Keratinocyte (primary cell): Measurements from ENCODE around the gene ARHGAP40. TPM values are rescaled to one million over a fixed set of nuclear protein-coding genes. Genes with fewer than 3 reads are reported as not detected.

Experiments used
- DNase-seq: peaks from one replicate; pipeline ENCODE4 v3.0.0-alpha.2; 2011; ENCODE audit warnings: low read depth, missing footprints, low spot score
- FAIRE-seq: peaks from 2 replicates; lab custom pipeline; 2011; peaks lifted over from hg19 to GRCh38; lab: Jason Lieb, UNC
- H2AFZ ChIP-seq: 2 replicates; pipeline ENCODE4 v1.6.0; 2012; ENCODE audit warnings: low read length, control low read depth, inconsistent platforms; ENCODE audit not compliant: control insufficient read depth
- H3K27ac ChIP-seq: 2 replicates; pipeline ENCODE4 v1.5.1; 2011; ENCODE audit warnings: low read length; ENCODE audit not compliant: control insufficient read depth, insufficient read depth
- H3K27me3 ChIP-seq: 3 replicates; pipeline ENCODE4 v1.6.0; 2011; ENCODE audit warnings: low read length; ENCODE audit not compliant: control insufficient read depth, insufficient read depth; ENCODE audit errors: extremely low read depth
- H3K36me3 ChIP-seq, 2 experiments: 2 replicates in 1 of 2; 3 replicates in 1 of 2; pipeline ENCODE4 v1.5.1; 2011; ENCODE audit warnings: low read length in 2 of 2, mild to moderate bottlenecking in 1 of 2; ENCODE audit not compliant: control insufficient read depth in 2 of 2, insufficient read depth in 2 of 2; ENCODE audit errors: extremely low read depth in 1 of 2
- H3K4me1 ChIP-seq: 3 replicates; pipeline ENCODE4 v1.5.1; 2011; ENCODE audit warnings: low read length; ENCODE audit not compliant: control insufficient read depth, insufficient read depth; ENCODE audit errors: extremely low read depth
- H3K4me2 ChIP-seq: 3 replicates; pipeline ENCODE4 v1.6.0; 2011; ENCODE audit warnings: low read depth, low read length; ENCODE audit not compliant: control insufficient read depth, insufficient read depth; ENCODE audit errors: extremely low read depth
- H3K4me3 ChIP-seq, 3 experiments: fragments of 200-600 bp in 1 of 3; sonication (generic) in 1 of 3; 2 replicates in 2 of 3; 3 replicates in 1 of 3; pipeline ENCODE4 v1.5.1; 2011 to 2016; ENCODE audit warnings: low read length in 3 of 3, mild to moderate bottlenecking in 3 of 3, control low read depth in 2 of 3, inconsistent platforms in 1 of 3, low read depth in 1 of 3, mixed read lengths in 1 of 3, mixed run types in 1 of 3, moderate library complexity in 1 of 3; ENCODE audit not compliant: control insufficient read depth in 2 of 3, insufficient read depth in 2 of 3; ENCODE audit errors: extremely low read depth in 1 of 3
- H3K79me2 ChIP-seq: 2 replicates; pipeline ENCODE4 v1.6.0; 2012; ENCODE audit warnings: low read length; ENCODE audit not compliant: control insufficient read depth, insufficient read depth
- H3K9ac ChIP-seq: 3 replicates; pipeline ENCODE4 v1.6.0; 2011; ENCODE audit warnings: low read length; ENCODE audit not compliant: control insufficient read depth, insufficient read depth; ENCODE audit errors: extremely low read depth
- H3K9me1 ChIP-seq: 3 replicates; pipeline ENCODE4 v1.6.0; 2011; ENCODE audit warnings: low read length; ENCODE audit not compliant: control insufficient read depth, insufficient read depth; ENCODE audit errors: extremely low read depth
- H3K9me3 ChIP-seq: 2 replicates; pipeline ENCODE4 v1.5.1; 2012; ENCODE audit warnings: low read depth, low read length; ENCODE audit not compliant: control insufficient read depth
- H4K20me1 ChIP-seq: 3 replicates; pipeline ENCODE4 v1.6.0; 2011; ENCODE audit warnings: low read length; ENCODE audit not compliant: control insufficient read depth, insufficient read depth; ENCODE audit errors: extremely low read depth
- CTCF ChIP-seq, 3 experiments: IDR thresholded peaks in 1 of 3; conservative IDR thresholded peaks in 1 of 3; optimal IDR thresholded peaks in 1 of 3; 2 replicates in 2 of 3; 3 replicates in 1 of 3; pipeline versions ENCODE3 to v1.5.1; 2011; ENCODE audit warnings: low read length in 3 of 3, mild to moderate bottlenecking in 3 of 3, moderate library complexity in 2 of 3, control low read depth in 1 of 3, inconsistent platforms in 1 of 3; ENCODE audit not compliant: insufficient read depth in 2 of 3; ENCODE audit errors: extremely low read depth in 1 of 3
- EZH2 ChIP-seq: IDR thresholded peaks from one replicate; pipeline ENCODE4 v1.6.1; 2012; ENCODE audit warnings: inconsistent platforms, mild to moderate bottlenecking, low read length, moderate library complexity
- dilution Hi-C: fragments of 300-500 bp; cut with MboI; formaldehyde crosslinking; loops from one replicate; pipeline ENCODE4 v1.7.0; 2020; ENCODE audit warnings: low sequenced_read_pairs; ENCODE audit not compliant: extremely low pct_ligation_motif_present
- polyA plus RNA-seq, 5 experiments: library from polyadenylated mRNA; depleted of rRNA in 3 of 5; stranded (reverse) in 3 of 5; stranded (forward) in 1 of 5; unstranded in 1 of 5; fragments of >200 nt; gene quantifications; 1 replicate in 1 of 5; 2 replicates in 3 of 5; 3 replicates in 1 of 5; pipeline versions ENCODE4 v1.2.1 to v1.2.3, GENCODE V29; 2011 to 2012; ENCODE audit warnings: missing spikeins in 2 of 5, low read depth in 1 of 5, low replicate concordance in 1 of 5

Gene ARHGAP40
- polyA plus RNA-seq, 1 donor (not counting 4 experiments of a cell fraction or from before 2014, with no cell fraction given) = 1.0 TPM

- Histone ChIP-seq H3K4me3 (no peak overlapping the region), H3K4me2 (no peak overlapping the region), H3K36me3 (peaks cover 0 to 3% of the 10 kb centered on the region in 2 experiments), H2AFZ (no peak overlapping the region), H3K9ac (no peak overlapping the region), H3K27me3 (peaks cover 4% of the 10 kb centered on the region), H3K4me1 (no peaks in the 10 kb centered on the region), H3K9me3 (no peaks in the 10 kb centered on the region), H3K79me2 (no peaks in the 10 kb centered on the region), H3K9me1 (no peaks in the 10 kb centered on the region), H3K27ac (no peak overlapping the region), H4K20me1 (no peaks in the 10 kb centered on the region)
- DNase-seq (no peak), FAIRE-seq (no peak)
- dilution Hi-C loops = no loop called here
- TF ChIP-seq CTCF (optimal IDR thresholded peaks at IDR 0.05 in 1 of 3, IDR thresholded peaks at IDR 0.05 in 1 of 3, conservative IDR thresholded peaks at IDR 0.05 in 1 of 3; ENCODE audit: extremely low read depth in 1 of 3, insufficient read depth in 2 of 3, low read length in 3 of 3) (no peak), EZH2 (no peak)
These were observed 34.2 kb downstream of the ARHGAP40 start for GRCh38 chr20:38635721-38636288.

GRCh38 chr20:38640521-38640920 is 38.9 kb downstream of the ARHGAP40 start:
- H3K27ac ChIP-seq = no peak overlapping the region
- H3K36me3 ChIP-seq = peaks cover 0 to 3% of the 10 kb centered on the region in 2 experiments
- H3K4me1 ChIP-seq = no peaks in the 10 kb centered on the region
- H3K9ac ChIP-seq = no peak overlapping the region
- dilution Hi-C loops = no loop called here
- no peaks in the 10 kb centered on the region for H3K9me1 ChIP-seq
- no peaks in the 10 kb centered on the region for H4K20me1 ChIP-seq
- TF ChIP-seq CTCF (optimal IDR thresholded peaks at IDR 0.05 in 1 of 3, IDR thresholded peaks at IDR 0.05 in 1 of 3, conservative IDR thresholded peaks at IDR 0.05 in 1 of 3; ENCODE audit: extremely low read depth in 1 of 3, insufficient read depth in 2 of 3, low read length in 3 of 3) (no peak), EZH2 (no peak)
- no peak overlapping the region for H3K4me2 ChIP-seq
- FAIRE-seq (no peak), DNase-seq (no peak)
- H3K9me3 ChIP-seq = no peaks in the 10 kb centered on the region
- peaks cover 24% of the 10 kb centered on the region for H3K27me3 ChIP-seq
- no peaks in the 10 kb centered on the region for H3K79me2 ChIP-seq
- H3K4me3 ChIP-seq = no peak overlapping the region
- H2AFZ ChIP-seq = no peak overlapping the region
